ENCODE measurements around the gene FBXL5.

Gene FBXL5

DNA sequence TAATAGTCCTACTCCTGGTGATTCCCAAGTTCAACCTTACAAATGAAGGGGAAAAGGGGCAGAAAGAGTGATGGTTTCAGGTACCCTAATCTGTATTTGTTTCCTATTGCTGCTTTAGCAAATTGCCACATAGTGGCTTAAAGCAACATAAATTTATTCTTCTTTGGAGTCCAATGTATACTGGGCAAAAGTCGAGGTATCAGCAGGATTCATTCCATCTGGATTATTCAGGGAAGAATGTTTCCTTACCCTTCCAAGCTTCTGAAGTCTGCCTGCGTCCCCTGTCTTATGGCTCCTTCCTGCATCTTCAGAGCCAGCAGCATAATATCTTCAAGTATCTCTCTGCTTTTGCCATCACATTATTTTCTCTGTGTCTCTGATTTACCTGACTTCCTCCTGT, 37.4 kb upstream of the FBXL5 start:
- Histone ChIP-seq H3K9me3 (replicated peaks in 1 of 11) (peaks cover 3 to 25% (median 11%) of the 10 kb centered on the region in 11 experiments; a peak in 19 of 22 replicates), H3K4me2 (peak overlapping the region in 6 of 11 experiments; percentile 55 to 78 (median 62); a peak in 10 of 22 replicates), H3K36me3 (peaks cover 12 to 27% (median 20%) of the 10 kb centered on the region in 11 experiments; a peak in 19 of 22 replicates), H4K20me1 (no peaks in the 10 kb centered on the region), H3K27me3 (no peaks in the 10 kb centered on the region), H3K4me3 (no peak overlapping the region), H3K27ac (peak overlapping the region in 5 of 11 experiments; percentile 53 to 75 (median 65); a peak in 8 of 22 replicates), H3K4me1 (peaks cover 11 to 53% (median 24%) of the 10 kb centered on the region in 10 experiments), H3K9ac (no peak overlapping the region)
- no peak for TF ChIP-seq Cebpa-rat (IDR thresholded peaks at IDR 0.05)

DNA sequence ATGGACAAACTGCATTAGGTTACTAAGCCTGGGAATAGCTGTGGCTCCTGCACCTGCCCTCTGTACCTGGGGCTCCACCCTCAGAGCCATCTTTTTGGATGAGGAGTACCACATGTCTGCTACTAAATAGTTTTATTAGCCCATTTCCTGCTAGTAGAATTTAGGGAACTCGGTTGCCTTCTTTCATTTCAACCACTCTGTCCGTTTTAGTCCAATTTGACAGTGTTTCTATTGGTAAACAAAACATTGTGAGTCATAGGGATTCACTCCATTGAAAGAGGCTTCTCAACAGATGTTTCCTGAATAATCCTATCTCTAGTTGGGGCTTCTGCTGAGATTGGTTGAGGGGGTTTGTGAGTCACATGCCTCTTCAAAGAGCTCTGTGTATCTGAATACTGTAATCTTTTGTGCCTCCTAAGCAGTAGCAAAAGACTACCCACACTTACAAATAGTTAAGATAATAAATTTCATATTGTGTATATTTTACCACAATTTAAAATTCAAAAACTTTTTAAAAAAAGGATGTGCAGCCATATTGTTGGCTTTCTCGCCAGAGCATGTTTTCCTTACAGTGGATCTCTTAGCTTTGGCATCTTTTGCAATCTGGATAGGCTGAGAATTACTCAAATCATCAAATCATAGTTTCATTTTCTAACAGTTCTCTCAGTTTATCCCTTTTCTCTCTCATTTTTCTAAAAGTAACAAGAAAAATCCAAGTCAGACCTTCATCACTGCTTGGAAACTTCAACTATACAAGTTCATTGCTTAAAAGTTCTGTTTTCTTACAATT, 36.4 kb upstream of the FBXL5 start:
- Histone ChIP-seq H3K4me3 (no peak overlapping the region; a peak in 1 of 20 replicates), H3K36me3 (peaks cover 21 to 38% (median 31%) of the 10 kb centered on the region in 11 experiments; a peak in 21 of 22 replicates), H4K20me1 (no peaks in the 10 kb centered on the region), H3K9ac (peak overlapping the region in 4 of 11 experiments; percentile 2 to 36 (median 6); a peak in 2 of 22 replicates), H3K27ac (peak overlapping the region in 10 of 11 experiments; percentile 16 to 75 (median 62); a peak in 18 of 22 replicates), H3K4me2 (peak overlapping the region; percentile 24 to 78 (median 55); a peak in 20 of 22 replicates), H3K9me3 (replicated peaks in 1 of 11) (peaks cover 3 to 25% (median 9%) of the 10 kb centered on the region in 11 experiments; a peak in 19 of 22 replicates), H3K27me3 (no peaks in the 10 kb centered on the region), H3K4me1 (peaks cover 11 to 53% (median 24%) of the 10 kb centered on the region in 10 experiments)
- no peak for TF ChIP-seq Cebpa-rat (IDR thresholded peaks at IDR 0.05)

DNA sequence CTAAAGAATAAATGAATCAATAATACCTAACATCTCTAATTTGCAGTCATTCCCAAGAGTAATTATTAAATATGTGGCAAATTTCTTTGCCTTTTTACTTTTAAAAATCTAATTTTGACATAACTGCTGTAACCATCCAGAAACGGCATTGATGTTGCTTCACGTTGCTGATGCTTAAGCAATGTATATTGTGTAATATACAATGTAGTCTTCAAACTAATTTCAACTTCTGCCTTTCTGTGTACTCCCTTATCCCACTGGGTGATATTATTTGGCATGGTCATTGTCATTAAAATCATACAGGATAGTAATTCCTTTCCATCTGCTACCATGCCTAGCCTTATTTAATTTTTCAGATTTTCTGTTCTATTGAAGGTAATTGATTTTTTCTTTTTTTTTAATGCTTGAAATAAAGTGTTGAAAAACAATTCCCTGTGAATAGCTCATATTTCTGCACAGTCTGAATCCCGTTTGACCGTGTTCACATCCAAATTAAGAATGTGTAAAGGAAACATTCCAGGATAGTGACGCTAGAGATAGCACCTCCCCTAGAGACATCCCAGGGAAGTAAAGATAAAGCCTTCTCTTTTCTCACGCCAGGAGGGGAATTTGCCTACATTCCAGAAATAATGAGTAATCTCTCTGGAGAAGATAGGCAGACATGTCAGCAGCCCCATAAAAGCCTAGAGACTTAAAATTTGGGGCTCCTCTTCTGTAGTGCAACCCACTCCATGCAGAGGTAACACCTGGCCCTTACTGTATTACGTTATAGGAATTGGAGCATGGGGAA, 35.1 kb upstream of the FBXL5 start:
- peak overlapping the region in 7 of 11 experiments; percentile 43 to 78 (median 61); a peak in 10 of 22 replicates for H3K4me2 ChIP-seq
- H3K27ac ChIP-seq, result peak overlapping the region in 7 of 11 experiments; percentile 52 to 75 (median 65); a peak in 14 of 22 replicates
- H3K36me3 ChIP-seq, result peaks cover 35 to 51% (median 44%) of the 10 kb centered on the region in 11 experiments
- H3K9ac ChIP-seq, result no peak overlapping the region
- TF ChIP-seq Cebpa-rat (IDR thresholded peaks at IDR 0.05), result peak in 2 of 11 experiments; percentile 17 to 57; a peak in 1 of 22 replicates
- H3K4me1 ChIP-seq, result peaks cover 11 to 62% (median 24%) of the 10 kb centered on the region in 10 experiments
- no peak overlapping the region for H3K4me3 ChIP-seq
- no peaks in the 10 kb centered on the region for H3K27me3 ChIP-seq
- H3K9me3 ChIP-seq (replicated peaks in 1 of 11), result peaks cover 3 to 25% (median 8%) of the 10 kb centered on the region in 11 experiments; a peak in 19 of 22 replicates
- no peaks in the 10 kb centered on the region for H4K20me1 ChIP-seq

DNA sequence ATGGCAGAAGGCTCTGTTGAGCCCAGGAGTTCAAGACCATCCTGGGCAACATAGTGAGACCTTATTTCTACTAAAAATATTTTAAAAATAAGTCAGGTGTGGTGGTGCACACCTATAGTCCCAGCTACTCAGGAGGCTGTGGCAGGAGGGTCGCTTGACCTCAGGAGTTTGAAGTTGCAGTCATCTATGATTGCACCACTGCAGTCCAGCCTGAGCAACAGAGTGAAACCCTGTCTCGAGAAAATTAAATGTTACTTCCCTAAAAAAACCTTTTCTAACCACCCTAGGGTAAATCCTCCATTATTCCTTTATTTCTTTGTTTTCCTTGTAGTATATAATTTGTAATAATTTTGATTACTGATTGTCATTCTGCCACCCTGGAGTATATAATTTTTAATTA, 34.4 kb upstream of the FBXL5 start:
- H3K4me2 ChIP-seq, result peak overlapping the region in 6 of 11 experiments; percentile 4 to 78 (median 36); a peak in 10 of 22 replicates
- no peak overlapping the region for H3K9ac ChIP-seq
- peaks cover 41 to 54% (median 51%) of the 10 kb centered on the region in 11 experiments for H3K36me3 ChIP-seq

DNA sequence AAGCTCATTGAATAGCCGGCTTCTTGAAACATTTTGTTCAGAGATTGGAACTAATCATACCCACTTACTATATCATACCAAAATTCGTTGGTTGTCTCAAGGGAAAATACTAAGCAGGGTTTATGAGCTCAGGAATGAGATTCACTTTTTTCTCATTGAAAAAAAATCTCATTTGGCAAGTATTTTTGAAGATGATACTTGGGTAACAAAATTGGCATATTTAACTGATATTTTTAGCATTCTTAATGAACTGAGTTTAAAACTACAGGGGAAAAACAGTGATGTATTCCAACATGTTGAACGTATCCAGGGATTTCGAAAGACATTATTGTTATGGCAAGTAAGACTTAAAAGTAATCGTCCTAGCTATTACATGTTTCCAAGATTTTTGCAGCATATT, 32.9 kb upstream of the FBXL5 start:
- Histone ChIP-seq H3K9ac (no peak overlapping the region), H3K36me3 (peaks cover 44 to 63% (median 50%) of the 10 kb centered on the region in 11 experiments), H3K27ac (no peak overlapping the region), H3K9me3 (replicated peaks in 1 of 11) (peaks cover 0 to 8% (median 4%) of the 10 kb centered on the region in 11 experiments; a peak in 4 of 22 replicates), H3K27me3 (no peaks in the 10 kb centered on the region), H3K4me1 (peaks cover 14 to 74% (median 27%) of the 10 kb centered on the region in 10 experiments), H3K4me3 (no peak overlapping the region), H3K4me2 (no peak overlapping the region), H4K20me1 (no peaks in the 10 kb centered on the region)
- no peak for TF ChIP-seq Cebpa-rat (IDR thresholded peaks at IDR 0.05)

More for the DNA sequence above, 34.4 kb upstream of the FBXL5 start:
- Histone ChIP-seq H3K4me1 (peaks cover 11 to 63% (median 24%) of the 10 kb centered on the region in 10 experiments), H4K20me1 (no peaks in the 10 kb centered on the region), H3K27ac (peak overlapping the region in 5 of 11 experiments; percentile 9 to 75 (median 65); a peak in 6 of 22 replicates), H3K9me3 (replicated peaks in 1 of 11) (peaks cover 3 to 23% (median 10%) of the 10 kb centered on the region in 11 experiments; a peak in 18 of 22 replicates), H3K4me3 (no peak overlapping the region; a peak in 1 of 20 replicates), H3K27me3 (no peaks in the 10 kb centered on the region)
- peak in 1 of 11 experiments; percentile 31; a peak in 1 of 22 replicates for TF ChIP-seq Cebpa-rat (IDR thresholded peaks at IDR 0.05)

DNA sequence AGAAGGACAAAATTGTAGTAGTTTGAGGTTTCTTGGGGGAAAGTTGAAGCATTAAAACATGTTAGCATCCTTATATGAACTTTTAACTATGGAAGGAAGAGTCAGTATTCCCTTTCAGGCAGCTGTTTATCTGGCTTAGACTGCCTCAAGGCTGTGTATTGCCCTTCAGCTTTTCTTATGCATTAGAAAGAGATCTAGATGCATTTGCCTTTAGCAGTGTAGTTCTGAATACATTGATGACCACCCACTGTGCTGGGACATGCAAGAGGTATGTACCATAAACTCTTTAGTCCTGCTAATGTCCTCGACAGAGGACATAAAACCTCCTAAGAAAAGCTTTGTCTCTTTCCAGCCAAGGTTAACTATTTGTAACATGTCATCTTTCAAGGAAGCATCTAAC, 29.3 kb upstream of the FBXL5 start:
- no peak overlapping the region for H3K4me3 ChIP-seq
- H3K27ac ChIP-seq, result no peak overlapping the region
- TF ChIP-seq Cebpa-rat (IDR thresholded peaks at IDR 0.05), result no peak
- H3K9ac ChIP-seq, result no peak overlapping the region
- H3K4me2 ChIP-seq, result peak overlapping the region in 4 of 11 experiments; percentile 20 to 72 (median 36); a peak in 4 of 22 replicates
- H3K36me3 ChIP-seq, result peaks cover 43 to 59% (median 49%) of the 10 kb centered on the region in 11 experiments
- H3K9me3 ChIP-seq (replicated peaks in 1 of 11), result peaks cover 0 to 5% (median 4%) of the 10 kb centered on the region in 11 experiments; a peak in 4 of 22 replicates
- peaks cover 14 to 58% (median 22%) of the 10 kb centered on the region in 10 experiments for H3K4me1 ChIP-seq
- no peaks in the 10 kb centered on the region for H4K20me1 ChIP-seq
- H3K27me3 ChIP-seq, result no peaks in the 10 kb centered on the region

DNA sequence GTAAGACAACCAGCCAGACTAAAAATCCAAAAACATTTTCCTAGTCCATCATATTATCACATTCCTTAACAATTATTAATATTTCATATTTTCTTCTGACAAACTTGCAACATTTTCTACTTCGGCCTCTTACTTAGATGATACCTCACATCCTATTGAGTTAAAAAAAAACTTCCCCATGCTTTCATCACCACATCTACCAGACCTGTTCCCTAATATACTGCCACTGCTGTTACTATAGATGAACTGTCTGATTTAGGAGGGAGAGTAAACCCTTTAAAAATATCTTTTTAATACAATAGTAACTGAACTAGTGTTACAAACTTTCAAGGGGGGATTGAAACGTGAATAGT, 28.0 kb upstream of the FBXL5 start:
- no peak for TF ChIP-seq Cebpa-rat (IDR thresholded peaks at IDR 0.05)
- H4K20me1 ChIP-seq, result no peaks in the 10 kb centered on the region
- H3K27me3 ChIP-seq, result no peaks in the 10 kb centered on the region
- H3K4me3 ChIP-seq, result peak overlapping the region in 7 of 10 experiments; percentile 72 to 94 (median 81); a peak in 11 of 20 replicates
- peak overlapping the region in 8 of 11 experiments; percentile 72 to 95 (median 90); a peak in 9 of 22 replicates for H3K27ac ChIP-seq
- H3K9ac ChIP-seq, result peak overlapping the region in 5 of 11 experiments; percentile 87 to 96 (median 90); a peak in 5 of 22 replicates
- H3K36me3 ChIP-seq, result peaks cover 31 to 45% (median 39%) of the 10 kb centered on the region in 11 experiments
- H3K4me2 ChIP-seq, result peak overlapping the region; percentile 66 to 93 (median 79)
- H3K4me1 ChIP-seq, result peaks cover 12 to 61% (median 36%) of the 10 kb centered on the region in 10 experiments
- peaks cover 0 to 5% (median 0%) of the 10 kb centered on the region in 11 experiments; a peak in 2 of 22 replicates for H3K9me3 ChIP-seq (replicated peaks in 1 of 11)

All from BLaER1 treated with 17β-estradiol and CSF1 and Interleukin-3, amounts not matched to agents 10 nM and 100 nM (cell line).